Measurements from ENCODE around the gene ZNF670. TPM values are rescaled to one million over a fixed set of nuclear protein-coding genes. Genes with fewer than 3 reads are reported as not detected.

ZNF670 gene
- total and polyA plus RNA-seq, 8 donors = 3.4 to 6.5 (median 5.7) TPM

GRCh38 chr1:247102381-247102780 is 23.8 kb upstream of the ZNF670 start:
- H3K4me3 ChIP-seq = no peak overlapping the region

GRCh38 chr1:247100676-247101279 is 22.2 kb upstream of the ZNF670 start:
- intact Hi-C loops (cut with DNase I) = no loop called here
- no peak for ATAC-seq
- peaks cover 3 to 70% of the 10 kb centered on the region in 2 donors for H3K9me3 ChIP-seq

More at GRCh38 chr1:247102381-247102780, 23.8 kb upstream of the ZNF670 start:
- H3K27ac ChIP-seq = no peak overlapping the region
- ATAC-seq = no peak
- TF ChIP-seq, protein P1, sequence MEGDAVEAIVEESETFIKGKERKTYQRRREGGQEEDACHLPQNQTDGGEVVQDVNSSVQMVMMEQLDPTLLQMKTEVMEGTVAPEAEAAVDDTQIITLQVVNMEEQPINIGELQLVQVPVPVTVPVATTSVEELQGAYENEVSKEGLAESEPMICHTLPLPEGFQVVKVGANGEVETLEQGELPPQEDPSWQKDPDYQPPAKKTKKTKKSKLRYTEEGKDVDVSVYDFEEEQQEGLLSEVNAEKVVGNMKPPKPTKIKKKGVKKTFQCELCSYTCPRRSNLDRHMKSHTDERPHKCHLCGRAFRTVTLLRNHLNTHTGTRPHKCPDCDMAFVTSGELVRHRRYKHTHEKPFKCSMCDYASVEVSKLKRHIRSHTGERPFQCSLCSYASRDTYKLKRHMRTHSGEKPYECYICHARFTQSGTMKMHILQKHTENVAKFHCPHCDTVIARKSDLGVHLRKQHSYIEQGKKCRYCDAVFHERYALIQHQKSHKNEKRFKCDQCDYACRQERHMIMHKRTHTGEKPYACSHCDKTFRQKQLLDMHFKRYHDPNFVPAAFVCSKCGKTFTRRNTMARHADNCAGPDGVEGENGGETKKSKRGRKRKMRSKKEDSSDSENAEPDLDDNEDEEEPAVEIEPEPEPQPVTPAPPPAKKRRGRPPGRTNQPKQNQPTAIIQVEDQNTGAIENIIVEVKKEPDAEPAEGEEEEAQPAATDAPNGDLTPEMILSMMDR (IDR thresholded peaks at IDR 0.05) = no peak
- no peak for DNase-seq
- peaks cover 4 to 47% of the 10 kb centered on the region in 2 donors for H3K36me3 ChIP-seq
- no peaks in the 10 kb centered on the region for H3K27me3 ChIP-seq
- intact Hi-C loops (cut with DNase I) = no loop called here
- peaks cover 0 to 21% of the 10 kb centered on the region in 2 donors for H3K4me1 ChIP-seq
- H3K9me3 ChIP-seq = peaks cover 3 to 55% of the 10 kb centered on the region in 2 donors

DNA sequence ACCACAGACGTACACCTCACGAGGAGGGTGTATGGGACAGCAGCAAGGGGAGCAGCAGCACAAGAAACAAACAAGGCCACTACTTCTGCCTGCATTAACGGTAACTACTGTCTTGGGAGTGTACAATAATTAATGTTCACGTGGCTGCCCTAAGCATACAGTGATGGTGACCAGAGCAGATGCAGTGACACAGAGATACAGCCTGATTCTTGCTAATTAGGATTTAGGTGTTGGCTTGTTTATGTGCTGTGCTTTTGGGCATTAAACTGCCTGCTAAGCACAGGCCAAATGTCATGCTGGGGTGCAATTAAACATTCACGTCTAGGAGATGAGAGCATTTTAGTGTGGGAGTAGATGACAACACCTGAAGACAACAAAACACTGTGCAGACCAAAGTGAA is 18.3 kb upstream of the ZNF670 start:
- Histone ChIP-seq H3K4me3 (no peak overlapping the region), H3K4me1 (no peaks in the 10 kb centered on the region), H3K9me3 (peaks cover 3 to 81% of the 10 kb centered on the region in 2 donors), H3K36me3 (peaks cover 4 to 56% of the 10 kb centered on the region in 2 donors), H3K27me3 (no peaks in the 10 kb centered on the region), H3K27ac (no peak overlapping the region)
- ATAC-seq = no peak
- intact Hi-C loops (cut with DNase I) = no loop called here
- no peak for DNase-seq
- TF ChIP-seq, protein P1 (IDR thresholded peaks at IDR 0.05) = no peak

More at GRCh38 chr1:247100676-247101279, 22.2 kb upstream of the ZNF670 start:
- no peak for DNase-seq
- TF ChIP-seq, protein P1 (IDR thresholded peaks at IDR 0.05) = no peak
- peaks cover 0 to 21% of the 10 kb centered on the region in 2 donors for H3K4me1 ChIP-seq
- H3K4me3 ChIP-seq = no peak overlapping the region
- no peak overlapping the region for H3K27ac ChIP-seq
- H3K36me3 ChIP-seq = peaks cover 4 to 58% of the 10 kb centered on the region in 2 donors
- no peaks in the 10 kb centered on the region for H3K27me3 ChIP-seq

DNA sequence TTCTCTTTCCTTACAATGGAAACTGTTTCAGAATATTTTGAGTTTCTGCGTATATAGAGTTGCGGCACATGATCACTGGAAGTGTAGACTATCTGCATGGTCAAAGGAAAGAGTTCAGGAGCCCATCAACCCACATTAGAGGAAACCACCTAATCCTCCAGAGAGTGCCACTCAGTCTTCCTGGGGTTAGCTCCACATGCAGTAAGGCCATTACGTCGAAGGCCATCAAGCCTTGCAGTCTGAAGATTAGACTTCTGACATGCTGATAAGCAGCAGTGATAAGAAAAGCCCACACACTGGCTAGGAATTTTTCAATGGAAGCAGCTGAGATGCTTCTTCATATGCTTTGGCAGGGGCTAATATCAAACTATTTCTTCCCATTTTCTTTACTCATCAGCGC is 17.9 kb upstream of the ZNF670 start:
- H3K27me3 ChIP-seq = no peaks in the 10 kb centered on the region
- ATAC-seq = no peak
- H3K4me1 ChIP-seq = no peaks in the 10 kb centered on the region
- no peak overlapping the region for H3K27ac ChIP-seq
- no peak overlapping the region for H3K4me3 ChIP-seq
- H3K36me3 ChIP-seq = peaks cover 2 to 52% of the 10 kb centered on the region in 2 donors
- peaks cover 3 to 77% of the 10 kb centered on the region in 2 donors for H3K9me3 ChIP-seq
- TF ChIP-seq, protein P1 (IDR thresholded peaks at IDR 0.05) = no peak
- no peak for DNase-seq
- intact Hi-C loops (cut with DNase I) = no loop called here

- DNase-seq (no peak), ATAC-seq (no peak)
- Histone ChIP-seq H3K4me3 (no peak overlapping the region), H3K9me3 (peaks cover 3 to 73% of the 10 kb centered on the region in 2 donors), H3K27ac (no peak overlapping the region), H3K27me3 (no peaks in the 10 kb centered on the region), H3K36me3 (peaks cover 0 to 48% of the 10 kb centered on the region in 2 donors), H3K4me1 (no peaks in the 10 kb centered on the region)
- TF ChIP-seq, protein P1 (IDR thresholded peaks at IDR 0.05) = no peak
- intact Hi-C loops (cut with DNase I) = no loop called here
Measured at GRCh38 chr1:247096112-247096511, 17.5 kb upstream of the ZNF670 start.

Measured in left lung (tissue), 10 donors.